Occipital lobe (tissue), 2 donors: ENCODE results near the gene C12orf60. TPM values are rescaled to one million over a fixed set of nuclear protein-coding genes. Genes with fewer than 3 reads are reported as not detected.

Experiments
- DNase-seq: peaks from one replicate; lab custom pipeline; 2025; lab: John Stamatoyannopoulos, UW
- total RNA-seq: library from RNA; depleted of rRNA; stranded (reverse); fragments of >200 nt; gene quantifications from one replicate; pipeline ENCODE4 v1.2.3, GENCODE V29; 2014

C12orf60 gene
- total RNA-seq, 1 donor from 2014 or later, result 3.6 TPM

- no peak for DNase-seq
Measured at GRCh38 chr12:14776236-14776961, 27.1 kb upstream of the C12orf60 start.

GRCh38 chr12:14777271-14777670 is 26.2 kb upstream of the C12orf60 start:
- DNase-seq, result no peak

GRCh38 chr12:14779834-14780233 is 23.6 kb upstream of the C12orf60 start:
- no peak for DNase-seq

GRCh38 chr12:14780859-14781258 is 22.6 kb upstream of the C12orf60 start:
- no peak for DNase-seq

- no peak for DNase-seq
Measured at GRCh38 chr12:14781563-14781962, 21.9 kb upstream of the C12orf60 start.

- no peak for DNase-seq
Measured at GRCh38 chr12:14782756-14783155, 20.7 kb upstream of the C12orf60 start.

GRCh38 chr12:14784471-14784870 is 19.0 kb upstream of the C12orf60 start:
- DNase-seq, result no peak

GRCh38 chr12:14785568-14785967 is 17.9 kb upstream of the C12orf60 start:
- no peak for DNase-seq

- DNase-seq, result no peak
Measured at GRCh38 chr12:14795028-14795448, 8.4 kb upstream of the C12orf60 start.

- no peak for DNase-seq
Measured at GRCh38 chr12:14802247-14802646, 1.2 kb upstream of the C12orf60 start.

GRCh38 chr12:14802721-14803010 is 804 bp upstream of the C12orf60 start:
- DNase-seq, result no peak

- DNase-seq, result no peak
Measured at GRCh38 chr12:14803830-14804160, 325 bp downstream of the C12orf60 start.

- no peak for DNase-seq
Measured at GRCh38 chr12:14810167-14810952, 6.9 kb downstream of the C12orf60 start.

GRCh38 chr12:14810953-14811483 is 7.5 kb downstream of the C12orf60 start:
- DNase-seq, result no peak

GRCh38 chr12:14811486-14811885 is 8.0 kb downstream of the C12orf60 start:
- DNase-seq, result no peak

- no peak for DNase-seq
Measured at GRCh38 chr12:14814014-14814413, 10.5 kb downstream of the C12orf60 start, which contains the start of gene SMCO3. SMCO3 (minus strand) TSS chr12:14814182; CDS start chr12:14806680, 7,502 bp downstream.

GRCh38 chr12:14824012-14824634 is 20.7 kb downstream of the C12orf60 start:
- DNase-seq, result no peak

- no peak for DNase-seq
Measured at GRCh38 chr12:14825256-14825655, 21.8 kb downstream of the C12orf60 start.

GRCh38 chr12:14826491-14826890 is 23.0 kb downstream of the C12orf60 start:
- DNase-seq, result no peak

GRCh38 chr12:14827043-14827442 is 23.6 kb downstream of the C12orf60 start:
- no peak for DNase-seq

- DNase-seq, result no peak
Measured at GRCh38 chr12:14828892-14829291, 25.4 kb downstream of the C12orf60 start.

GRCh38 chr12:14833336-14833735 is 29.9 kb downstream of the C12orf60 start:
- no peak for DNase-seq
